MM.1S (cell line): ENCODE measurements around the gene TMEM25.
"Not testable (repeated sequence)": the region's sequence is repeated elsewhere in the genome, so short reads cannot be mapped to it uniquely, and the experiment has no call there.

Experiments
- DNase-seq: peaks from one replicate; pipeline ENCODE4 v3.0.0-alpha.2; 2015
- H2AFZ ChIP-seq: fragments of 300-600 bp; sonication (generic); 2 replicates; pipeline ENCODE4 v1.6.0; 2016; ENCODE audit warnings: antibody characterized with exemption, low read length
- H3F3A ChIP-seq: fragments of 300-600 bp; sonication (generic); 2 replicates; pipeline ENCODE4 v1.6.1; 2016; ENCODE audit warnings: mild to moderate bottlenecking, antibody characterized with exemption, low read length, moderate library complexity, mixed read lengths; ENCODE audit not compliant: insufficient read depth
- H3K27ac ChIP-seq: fragments of 300-600 bp; sonication (generic); 2 replicates; pipeline ENCODE4 v1.5.1; 2016; ENCODE audit warnings: mild to moderate bottlenecking, low read length
- H3K27me3 ChIP-seq: fragments of 300-600 bp; sonication (generic); replicated peaks from 2 replicates; pipeline ENCODE4 v1.6.0; 2016; ENCODE audit warnings: low read length; ENCODE audit not compliant: insufficient read depth
- H3K36me3 ChIP-seq: fragments of 300-600 bp; sonication (generic); replicated peaks from 2 replicates; pipeline ENCODE4 v1.6.1; 2016; ENCODE audit warnings: mild to moderate bottlenecking, low read length, mixed read lengths; ENCODE audit not compliant: insufficient read depth
- H3K4me1 ChIP-seq: fragments of 300-600 bp; sonication (generic); 2 replicates; pipeline ENCODE4 v1.6.1; 2016; ENCODE audit warnings: low read length, mixed read lengths
- H3K4me2 ChIP-seq: fragments of 300-600 bp; sonication (generic); 2 replicates; pipeline ENCODE4 v1.6.0; 2016; ENCODE audit warnings: low read depth, low read length
- H3K4me3 ChIP-seq: fragments of 300-600 bp; sonication (generic); 2 replicates; pipeline ENCODE4 v1.5.1; 2016; ENCODE audit warnings: low read length, mixed read lengths
- H3K79me2 ChIP-seq: fragments of 300-600 bp; sonication (generic); 2 replicates; pipeline ENCODE4 v1.6.1; 2016; ENCODE audit warnings: mixed run types, low read length, mixed read lengths
- H3K9ac ChIP-seq: fragments of 300-600 bp; sonication (generic); 2 replicates; pipeline ENCODE4 v1.6.1; 2016; ENCODE audit warnings: low read length, mixed read lengths
- H3K9me2 ChIP-seq: fragments of 300-600 bp; sonication (generic); replicated peaks from 2 replicates; pipeline ENCODE4 v1.6.1; 2016; ENCODE audit warnings: mild to moderate bottlenecking, low read length, mixed read lengths; ENCODE audit not compliant: insufficient read depth
- H3K9me3 ChIP-seq: fragments of 300-600 bp; sonication (generic); replicated peaks from 2 replicates; pipeline ENCODE4 v1.6.1; 2016; ENCODE audit warnings: mild to moderate bottlenecking, low read length, mixed read lengths; ENCODE audit not compliant: insufficient read depth
- H4K20me1 ChIP-seq: fragments of 300-600 bp; sonication (generic); 2 replicates; pipeline ENCODE4 v1.6.1; 2016; ENCODE audit warnings: mild to moderate bottlenecking, low read length, moderate library complexity, mixed read lengths; ENCODE audit not compliant: insufficient read depth
- CTCF ChIP-seq: fragments of 300-600 bp; sonication (generic); IDR thresholded peaks from 2 replicates; pipeline ENCODE4 v1.5.1; 2016; ENCODE audit warnings: antibody characterized with exemption, low read length, mixed read lengths
- EZH2 ChIP-seq: fragments of 300-600 bp; sonication (generic); optimal IDR thresholded peaks from 2 replicates; pipeline ENCODE3; 2017; ENCODE audit warnings: low read depth, mild to moderate bottlenecking, antibody characterized with exemption, low read length, mixed read lengths
- EZH2phosphoT487 ChIP-seq: fragments of 300-600 bp; sonication (generic); IDR thresholded peaks from 2 replicates; pipeline ENCODE4 v1.6.1; 2018; ENCODE audit warnings: antibody characterized with exemption, low read length

TMEM25 gene

GRCh38 chr11:118569670-118570069 lies 38.7 kb downstream of the TMEM25 start:
- no peaks in the 10 kb centered on the region for H3K27me3 ChIP-seq
- no peaks in the 10 kb centered on the region for H3K9me3 ChIP-seq
- H3K9ac ChIP-seq = no peak overlapping the region
- H3K9me2 ChIP-seq = no peaks in the 10 kb centered on the region
- H2AFZ ChIP-seq = no peak overlapping the region
- H3K36me3 ChIP-seq = no peaks in the 10 kb centered on the region
- TF ChIP-seq EZH2 (no peak), CTCF (no peak), EZH2phosphoT487 (no peak)
- H3K4me2 ChIP-seq = peak overlapping the region; percentile 17; the same call in 1 of the 2 replicates
- H3F3A ChIP-seq = peaks cover 12% of the 10 kb centered on the region; the same call in 1 of the 2 replicates
- no peak overlapping the region; the same call in 1 of the 2 replicates for H3K4me3 ChIP-seq
- no peak overlapping the region for H3K27ac ChIP-seq
- DNase-seq = no peak
- peaks cover 25% of the 10 kb centered on the region for H3K79me2 ChIP-seq
- H3K4me1 ChIP-seq = peaks cover 10% of the 10 kb centered on the region; the same call in 1 of the 2 replicates
- peaks cover 8% of the 10 kb centered on the region; the same call in 1 of the 2 replicates for H4K20me1 ChIP-seq

- Histone ChIP-seq H3K27ac (no peak overlapping the region), H3K4me3 (no peak overlapping the region), H4K20me1 (peaks cover 17% of the 10 kb centered on the region), H3K9me3 (no peaks in the 10 kb centered on the region), H3K9ac (no peak overlapping the region), H3K36me3 (no peaks in the 10 kb centered on the region), H3F3A (peaks cover 12% of the 10 kb centered on the region; the same call in 1 of the 2 replicates), H3K9me2 (no peaks in the 10 kb centered on the region), H3K4me1 (peaks cover 10% of the 10 kb centered on the region; the same call in 1 of the 2 replicates), H3K79me2 (peaks cover 36% of the 10 kb centered on the region), H3K27me3 (no peaks in the 10 kb centered on the region), H2AFZ (no peak overlapping the region), H3K4me2 (no peak overlapping the region)
- TF ChIP-seq EZH2 (no peak), EZH2phosphoT487 (no peak), CTCF (no peak)
- no peak for DNase-seq
These were observed 39.8 kb downstream of the TMEM25 start for GRCh38 chr11:118570787-118571186.

GRCh38 chr11:118571701-118572060 lies 40.7 kb downstream of the TMEM25 start:
- Histone ChIP-seq H3K27ac (peak overlapping the region; percentile 23; the same call in 1 of the 2 replicates), H3F3A (peaks cover 12% of the 10 kb centered on the region; the same call in 1 of the 2 replicates), H3K9ac (peak overlapping the region; percentile 41; the same call in 1 of the 2 replicates), H3K4me2 (peak overlapping the region; percentile 84), H3K79me2 (peaks cover 45% of the 10 kb centered on the region), H3K4me3 (peak overlapping the region; percentile 100), H2AFZ (peak overlapping the region; percentile 88), H3K4me1 (peaks cover 10% of the 10 kb centered on the region; the same call in 1 of the 2 replicates), H4K20me1 (peaks cover 26% of the 10 kb centered on the region)
- DNase-seq = peak; percentile 25
- H3K9me3 ChIP-seq, H3K36me3 ChIP-seq, H3K9me2 ChIP-seq, H3K27me3 ChIP-seq: not testable (repeated sequence)
